Measurements from ENCODE around the gene DDO. TPM values are rescaled to one million over a fixed set of nuclear protein-coding genes. Genes with fewer than 3 reads are reported as not detected.

DDO gene
- total RNA-seq, 2 donors from 2014 or later = 4.4 to 13.7 TPM

GRCh38 chr6:110355022-110355421 lies 60.4 kb downstream of the DDO start:
- Histone ChIP-seq H3K27ac (no peak overlapping the region), H3K36me3 (no peaks in the 10 kb centered on the region), H3K27me3 (no peaks in the 10 kb centered on the region), H3K4me1 (peaks cover 0 to 5% of the 10 kb centered on the region in 2 donors), H3K4me3 (no peak overlapping the region), H3K9me3 (no peaks in the 10 kb centered on the region)
- no peak for TF ChIP-seq CTCF (IDR thresholded peaks at IDR 0.05)
- no peak for DNase-seq (ENCODE audit: low spot score)

GRCh38 chr6:110354153-110354552 lies 61.2 kb downstream of the DDO start:
- TF ChIP-seq CTCF (IDR thresholded peaks at IDR 0.05) = no peak
- Histone ChIP-seq H3K4me3 (no peak overlapping the region), H3K4me1 (peaks cover 0 to 5% of the 10 kb centered on the region in 2 donors), H3K27me3 (no peaks in the 10 kb centered on the region), H3K36me3 (no peaks in the 10 kb centered on the region), H3K27ac (no peak overlapping the region), H3K9me3 (no peaks in the 10 kb centered on the region)
- no peak for DNase-seq (ENCODE audit: low spot score)

GRCh38 chr6:110353457-110354001 lies 61.8 kb downstream of the DDO start:
- Histone ChIP-seq H3K4me3 (no peak overlapping the region), H3K4me1 (peaks cover 0 to 3% of the 10 kb centered on the region in 2 donors), H3K36me3 (no peaks in the 10 kb centered on the region), H3K27me3 (no peaks in the 10 kb centered on the region), H3K9me3 (no peaks in the 10 kb centered on the region), H3K27ac (peak overlapping the region in 1 of 2 donors; percentile 45)
- TF ChIP-seq CTCF (IDR thresholded peaks at IDR 0.05) = no peak
- no peak for DNase-seq (ENCODE audit: low spot score)

GRCh38 chr6:110352563-110353262 lies 62.7 kb downstream of the DDO start:
- DNase-seq (ENCODE audit: low spot score) = no peak
- Histone ChIP-seq H3K36me3 (no peaks in the 10 kb centered on the region), H3K4me3 (no peak overlapping the region), H3K27me3 (no peaks in the 10 kb centered on the region), H3K9me3 (no peaks in the 10 kb centered on the region), H3K27ac (peak overlapping the region in 1 of 2 donors; percentile 45), H3K4me1 (no peaks in the 10 kb centered on the region)
- TF ChIP-seq CTCF (IDR thresholded peaks at IDR 0.05) = no peak

GRCh38 chr6:110351986-110352385 lies 63.4 kb downstream of the DDO start:
- H3K27ac ChIP-seq = no peak overlapping the region
- H3K4me1 ChIP-seq = no peaks in the 10 kb centered on the region

More at GRCh38 chr6:110351986-110352385, 63.4 kb downstream of the DDO start:
- Histone ChIP-seq H3K9me3 (no peaks in the 10 kb centered on the region), H3K4me3 (no peak overlapping the region), H3K27me3 (no peaks in the 10 kb centered on the region), H3K36me3 (no peaks in the 10 kb centered on the region)
- no peak for DNase-seq (ENCODE audit: low spot score)
- TF ChIP-seq CTCF (IDR thresholded peaks at IDR 0.05) = no peak
